SK-N-SH (cell line): Measurements from ENCODE around the gene PPP1R27. TPM values are rescaled to one million over a fixed set of nuclear protein-coding genes. Genes with fewer than 3 reads are reported as not detected.

Source experiments
- CTCF ChIA-PET: fragments of 300-600, 350-600 bp; formaldehyde crosslinking; extraction: SDS; loops from one replicate; lab custom pipeline; 2021; lab: Yijun Ruan, JAX
- POLR2A ChIA-PET: fragments of 350-600 bp; sonication (Branson Sonifier 250); formaldehyde crosslinking; extraction: SDS; loops from one replicate; lab custom pipeline; 2020; ENCODE audit warnings: antibody characterized with exemption, inconsistent platforms; lab: Yijun Ruan, JAX
- DNase-seq: peaks from one replicate; pipeline ENCODE4 v3.0.0; 2012
- H2AFZ ChIP-seq: fragments of 200-600 bp; sonication (generic); 2 replicates; pipeline ENCODE4 v1.8.1; 2016; ENCODE audit warnings: antibody characterized with exemption, mild to moderate bottlenecking, low read depth
- H3F3A ChIP-seq: fragments of 200-600 bp; sonication (generic); replicated peaks from 2 replicates; pipeline ENCODE3; 2016; ENCODE audit warnings: antibody characterized with exemption, mild to moderate bottlenecking; ENCODE audit not compliant: insufficient read depth
- H3K27ac ChIP-seq, 2 experiments: fragments of 200-500 bp in 1 of 2; fragments of 200-600 bp in 1 of 2; sonication (Bioruptor generic) in 1 of 2; sonication (generic), shearing (Covaris generic) in 1 of 2; 2 replicates each; pipeline versions ENCODE4 v1.5.1 to v1.6.1; 2014 to 2016; ENCODE audit warnings: low read depth in 2 of 2, inconsistent platforms in 1 of 2, low read length in 1 of 2, mild to moderate bottlenecking in 1 of 2, mixed read lengths in 1 of 2
- H3K27me3 ChIP-seq: fragments of 200-600 bp; sonication (generic), shearing (Covaris generic); 2 replicates; pipeline ENCODE4 v1.6.1; 2016; ENCODE audit warnings: mixed run types; ENCODE audit not compliant: insufficient read depth
- H3K36me3 ChIP-seq, 2 experiments: fragments of 200-500 bp in 1 of 2; fragments of 200-600 bp in 1 of 2; sonication (Bioruptor generic) in 1 of 2; sonication (generic) in 1 of 2; replicated peaks in 1 of 2; 2 replicates each; pipeline versions ENCODE3 to v1.5.1; 2014 to 2016; ENCODE audit warnings: low read length in 1 of 2, mild to moderate bottlenecking in 1 of 2; ENCODE audit not compliant: insufficient read depth in 2 of 2, control insufficient read depth in 1 of 2
- H3K4me1 ChIP-seq, 2 experiments: fragments of 200-500 bp in 1 of 2; fragments of 200-600 bp in 1 of 2; sonication (Bioruptor generic) in 1 of 2; sonication (generic), shearing (Covaris generic) in 1 of 2; 2 replicates each; pipeline versions ENCODE4 v1.5.1 to v1.6.1; 2014 to 2016; ENCODE audit warnings: low read depth in 1 of 2, low read length in 1 of 2, mixed run types in 1 of 2; ENCODE audit not compliant: insufficient read depth in 2 of 2, control insufficient read depth in 1 of 2
- H3K4me2 ChIP-seq: fragments of 200-600 bp; sonication (generic), shearing (Covaris generic); 2 replicates; pipeline ENCODE4 v1.6.1; 2017; ENCODE audit warnings: mixed run types
- H3K4me3 ChIP-seq, 2 experiments: fragments of 200-500 bp in 1 of 2; fragments of 200-600 bp in 1 of 2; sonication (Bioruptor generic) in 1 of 2; sonication (generic), shearing (Covaris generic) in 1 of 2; 2 replicates each; pipeline versions ENCODE4 v1.5.1 to v1.8.1; 2014 to 2016; ENCODE audit warnings: low read depth in 2 of 2, inconsistent platforms in 1 of 2, low read length in 1 of 2, mild to moderate bottlenecking in 1 of 2, mixed read lengths in 1 of 2, moderate library complexity in 1 of 2
- H3K79me2 ChIP-seq: fragments of 200-600 bp; sonication (generic); 2 replicates; pipeline ENCODE4 v1.8.1; 2017; ENCODE audit warnings: mild to moderate bottlenecking; ENCODE audit not compliant: insufficient read depth
- H3K9ac ChIP-seq: fragments of 200-600 bp; sonication (generic); 2 replicates; pipeline ENCODE4 v1.6.1; 2017; ENCODE audit warnings: mixed run types
- H3K9me2 ChIP-seq: fragments of 200-600 bp; sonication (generic); 2 replicates; pipeline ENCODE4 v1.6.1; 2017; ENCODE audit warnings: mixed run types
- H3K9me3 ChIP-seq: fragments of 200-600 bp; sonication (generic); 2 replicates; pipeline ENCODE4 v1.6.1; 2017; ENCODE audit warnings: mixed run types, mild to moderate bottlenecking, moderate library complexity
- H4K20me1 ChIP-seq: fragments of 200-600 bp; sonication (generic); 2 replicates; pipeline ENCODE4 v1.6.1; 2017; ENCODE audit warnings: mild to moderate bottlenecking, mixed run types; ENCODE audit not compliant: insufficient read depth
- CTCF ChIP-seq: fragments of 200-600 bp; sonication (generic); IDR thresholded peaks from 2 replicates; pipeline ENCODE4 v1.6.1; 2017; ENCODE audit warnings: antibody characterized with exemption, mild to moderate bottlenecking, moderate library complexity
- ELF1 ChIP-seq: IDR thresholded peaks from 2 replicates; pipeline ENCODE4 v1.4.0; 2012
- JUND ChIP-seq: IDR thresholded peaks from 2 replicates; pipeline ENCODE4 v1.4.0; 2012
- PBX3 ChIP-seq: IDR thresholded peaks from 2 replicates; pipeline ENCODE4; 2012
- POLR2AphosphoS5 ChIP-seq: IDR thresholded peaks from 2 replicates; pipeline ENCODE4 v1.6.1; 2012; ENCODE audit warnings: low read depth, low read length
- RAD21 ChIP-seq: IDR thresholded peaks from 2 replicates; pipeline ENCODE4 v1.6.1; 2012; ENCODE audit warnings: mild to moderate bottlenecking, low read length
- YY1 ChIP-seq: IDR thresholded peaks from 2 replicates; pipeline ENCODE4 v1.4.0; 2012; ENCODE audit warnings: low read depth, mild to moderate bottlenecking
- ZBTB33 ChIP-seq: IDR thresholded peaks from 2 replicates; pipeline ENCODE4 v1.4.0; 2012; ENCODE audit warnings: low read depth, borderline replicate concordance
- WGBS: methylation state at CpG from one replicate; pipeline ENCODE4 v1.1.6; 2017; ENCODE audit warnings: low lambda C conversion rate; 5-methylcytosine and 5-hydroxymethylcytosine counted together
- polyA plus RNA-seq, 3 experiments: library from polyadenylated mRNA; depleted of rRNA; stranded (reverse); fragments of >200 nt; gene quantifications; 2 replicates each; pipeline ENCODE4 v1.2.3, GENCODE V29; 2012

The PPP1R27 gene
- polyA plus RNA-seq, 1 of the 3 experiments (the other 2 are of a cell fraction), result 0.07 TPM

- TF ChIP-seq ZBTB33, result peak; percentile 68; the same call in 1 of the 2 replicates
- TF ChIP-seq CTCF, result peak; percentile 37; the same call in 1 of the 2 replicates
- peak; percentile 93 for TF ChIP-seq YY1
- TF ChIP-seq RAD21, result no peak
- peak; percentile 55 for TF ChIP-seq POLR2AphosphoS5
- no peak for TF ChIP-seq JUND
- TF ChIP-seq, all 33 proteins: peak for 17
Measured at GRCh38 chr17:81871387-81872230, 36.8 kb upstream of the PPP1R27 start (continued).

- 0% methylated on average over 5 of the region's 64 CpGs for WGBS
- H3K36me3 ChIP-seq, result peaks cover 19 to 25% of the 10 kb centered on the region in 2 experiments
- H4K20me1 ChIP-seq, result peaks cover 39% of the 10 kb centered on the region
- H3K9me3 ChIP-seq, result no peaks in the 10 kb centered on the region
- peaks cover 54% of the 10 kb centered on the region for H3K79me2 ChIP-seq
- CTCF ChIA-PET, result interaction anchor here (1.1 to 6.9 kb wide), 12 partner anchors 10 to 166 kb away, joined by 4 to 54 read pairs (median 21); partner anchors contain the start of genes ALYREF, ANAPC11, CENPX and DCXR
- peak within 1 kb of the TSS; percentile 69 for H2AFZ ChIP-seq
- H3F3A ChIP-seq, result peaks cover 77% of the 10 kb centered on the region
- H3K9ac ChIP-seq, result peak within 1 kb of the TSS; percentile 99
- DNase-seq, result no peak
- peak within 1 kb of the TSS; percentile 83 to 97 for H3K4me3 ChIP-seq
- TF ChIP-seq ELF1, result no peak; the same call in 1 of the 2 replicates
- peak; percentile 58 for TF ChIP-seq PBX3
- H3K4me2 ChIP-seq, result peak within 1 kb of the TSS; percentile 100
- no peaks in the 10 kb centered on the region for H3K9me2 ChIP-seq
- peak within 1 kb of the TSS; percentile 95 for H3K27ac ChIP-seq
- peaks cover 24 to 47% of the 10 kb centered on the region in 2 experiments; a peak in 3 of 4 replicates for H3K4me1 ChIP-seq
- POLR2A ChIA-PET, result interaction anchor here (0.7 to 2.4 kb wide), 6 partner anchors 10 to 188 kb away, joined by 3 to 16 read pairs (median 6); partner anchors contain the start of genes ARL16, HGS, MAFG and MCRIP1
- no peaks in the 10 kb centered on the region for H3K27me3 ChIP-seq
Measured at GRCh38 chr17:81870981-81871386, 36.1 kb upstream of the PPP1R27 start, which contains the start of gene ARHGDIA. Gene ARHGDIA (minus strand): TSS chr17:81871337. CDS start chr17:81869930, 1,407 bp downstream.
